ENCODE results near the gene ABHD12B.
"Not testable (repeated sequence)": the region's sequence is repeated elsewhere in the genome, so short reads cannot be mapped to it uniquely, and the experiment has no call there.

The ABHD12B gene

DNA sequence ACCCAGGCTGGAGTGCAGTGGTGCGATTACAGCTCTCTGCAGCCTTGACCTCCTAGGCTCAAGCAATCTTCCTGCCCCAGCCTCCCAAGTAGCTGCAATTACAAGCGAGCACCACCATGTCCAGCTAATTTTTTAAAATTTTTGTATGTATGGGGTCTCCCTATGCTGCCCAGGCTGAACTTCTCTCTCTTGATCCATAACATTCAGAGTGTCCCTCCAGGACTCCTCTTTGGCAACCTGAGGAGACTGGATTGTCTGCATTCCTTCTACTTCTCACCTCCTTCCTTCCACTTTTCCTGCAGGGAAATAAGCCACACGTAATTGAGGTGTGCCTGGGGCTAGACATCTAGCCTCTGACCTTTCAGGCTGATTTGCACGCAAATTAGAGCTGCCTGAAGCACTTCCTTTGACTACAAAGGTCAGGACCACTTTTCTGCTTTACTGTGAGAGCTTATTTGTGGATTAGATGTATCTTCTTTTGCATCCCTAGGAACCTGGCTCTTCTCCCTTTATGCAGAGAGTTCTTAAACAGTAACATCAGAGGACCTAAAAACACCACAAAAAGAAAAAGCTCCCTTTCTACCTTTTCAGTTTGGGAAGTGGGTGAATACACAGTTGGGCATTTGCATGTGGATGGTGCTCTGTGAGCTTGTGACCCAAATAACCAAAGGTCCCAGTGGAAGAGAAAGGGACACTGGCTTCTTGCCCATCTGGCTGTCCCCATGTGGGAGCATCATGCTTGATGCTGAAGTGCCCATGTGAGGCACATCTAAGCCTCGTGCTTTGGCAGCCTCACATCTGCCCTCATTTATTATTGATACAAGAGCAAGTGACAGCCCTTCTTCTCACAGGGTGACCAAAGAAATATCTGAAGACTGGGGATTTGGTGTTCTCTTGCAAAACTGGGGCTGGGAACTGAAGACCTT lies 38.9 kb downstream of the ABHD12B start:
- H3K4me3 ChIP-seq (replicated peaks in 1 of 2; ENCODE audit: low read depth in 2 of 2, low read length in 2 of 2): no peak overlapping the region
- TF ChIP-seq, protein P1, sequence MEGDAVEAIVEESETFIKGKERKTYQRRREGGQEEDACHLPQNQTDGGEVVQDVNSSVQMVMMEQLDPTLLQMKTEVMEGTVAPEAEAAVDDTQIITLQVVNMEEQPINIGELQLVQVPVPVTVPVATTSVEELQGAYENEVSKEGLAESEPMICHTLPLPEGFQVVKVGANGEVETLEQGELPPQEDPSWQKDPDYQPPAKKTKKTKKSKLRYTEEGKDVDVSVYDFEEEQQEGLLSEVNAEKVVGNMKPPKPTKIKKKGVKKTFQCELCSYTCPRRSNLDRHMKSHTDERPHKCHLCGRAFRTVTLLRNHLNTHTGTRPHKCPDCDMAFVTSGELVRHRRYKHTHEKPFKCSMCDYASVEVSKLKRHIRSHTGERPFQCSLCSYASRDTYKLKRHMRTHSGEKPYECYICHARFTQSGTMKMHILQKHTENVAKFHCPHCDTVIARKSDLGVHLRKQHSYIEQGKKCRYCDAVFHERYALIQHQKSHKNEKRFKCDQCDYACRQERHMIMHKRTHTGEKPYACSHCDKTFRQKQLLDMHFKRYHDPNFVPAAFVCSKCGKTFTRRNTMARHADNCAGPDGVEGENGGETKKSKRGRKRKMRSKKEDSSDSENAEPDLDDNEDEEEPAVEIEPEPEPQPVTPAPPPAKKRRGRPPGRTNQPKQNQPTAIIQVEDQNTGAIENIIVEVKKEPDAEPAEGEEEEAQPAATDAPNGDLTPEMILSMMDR (IDR thresholded peaks at IDR 0.05; ENCODE audit: low read depth, low read length): no peak
- DNase-seq (ENCODE audit: low read depth in 2 of 2): no peak

DNA sequence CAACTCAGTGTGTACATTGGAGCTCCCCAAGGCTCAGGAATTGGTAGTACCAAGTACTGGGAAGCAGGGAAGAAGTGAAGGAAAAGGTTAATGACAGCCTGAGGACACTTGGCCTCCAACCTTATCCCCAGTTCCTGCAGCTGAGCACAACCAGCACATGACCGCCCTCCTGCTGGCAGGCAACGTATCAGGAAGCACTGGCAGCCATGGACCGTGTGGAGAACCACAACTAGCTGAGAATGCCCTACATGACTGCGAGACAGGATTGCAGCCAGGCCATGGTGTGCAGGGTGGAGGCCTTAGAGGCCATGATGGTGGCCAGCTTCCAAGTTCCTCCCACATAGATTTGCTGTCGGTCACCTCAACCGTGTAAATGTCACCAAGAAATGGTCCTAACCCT lies 45.6 kb downstream of the ABHD12B start:
- TF ChIP-seq, protein P1 (IDR thresholded peaks at IDR 0.05; ENCODE audit: low read depth, low read length): no peak
- no peak overlapping the region for H3K4me3 ChIP-seq (replicated peaks in 1 of 2; ENCODE audit: low read depth in 2 of 2, low read length in 2 of 2)

DNA sequence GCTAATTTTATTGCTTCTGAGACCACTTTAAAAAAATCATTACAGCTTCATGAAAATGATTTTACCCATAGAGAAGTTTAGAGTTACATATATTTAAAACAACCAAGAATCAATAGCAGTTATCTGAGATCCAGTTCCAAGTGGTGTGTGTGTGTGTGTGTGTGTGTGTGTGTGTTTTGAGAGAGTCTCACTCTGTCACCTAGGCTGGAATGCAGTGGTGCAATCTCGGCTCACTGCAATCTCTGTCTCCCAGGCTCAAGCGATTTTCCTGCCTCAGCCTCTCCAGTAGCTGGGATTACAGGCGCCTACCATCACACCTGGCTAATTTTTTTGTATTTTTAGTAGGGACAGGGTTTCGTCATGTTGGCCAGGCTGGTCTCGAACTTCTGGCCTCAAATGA lies 47.7 kb downstream of the ABHD12B start:
- peak in 1 of 2 donors; percentile 12 for DNase-seq (ENCODE audit: low read depth in 2 of 2)

More for the DNA sequence above, 45.6 kb downstream of the ABHD12B start:
- no peak for DNase-seq (ENCODE audit: low read depth in 2 of 2)

DNA sequence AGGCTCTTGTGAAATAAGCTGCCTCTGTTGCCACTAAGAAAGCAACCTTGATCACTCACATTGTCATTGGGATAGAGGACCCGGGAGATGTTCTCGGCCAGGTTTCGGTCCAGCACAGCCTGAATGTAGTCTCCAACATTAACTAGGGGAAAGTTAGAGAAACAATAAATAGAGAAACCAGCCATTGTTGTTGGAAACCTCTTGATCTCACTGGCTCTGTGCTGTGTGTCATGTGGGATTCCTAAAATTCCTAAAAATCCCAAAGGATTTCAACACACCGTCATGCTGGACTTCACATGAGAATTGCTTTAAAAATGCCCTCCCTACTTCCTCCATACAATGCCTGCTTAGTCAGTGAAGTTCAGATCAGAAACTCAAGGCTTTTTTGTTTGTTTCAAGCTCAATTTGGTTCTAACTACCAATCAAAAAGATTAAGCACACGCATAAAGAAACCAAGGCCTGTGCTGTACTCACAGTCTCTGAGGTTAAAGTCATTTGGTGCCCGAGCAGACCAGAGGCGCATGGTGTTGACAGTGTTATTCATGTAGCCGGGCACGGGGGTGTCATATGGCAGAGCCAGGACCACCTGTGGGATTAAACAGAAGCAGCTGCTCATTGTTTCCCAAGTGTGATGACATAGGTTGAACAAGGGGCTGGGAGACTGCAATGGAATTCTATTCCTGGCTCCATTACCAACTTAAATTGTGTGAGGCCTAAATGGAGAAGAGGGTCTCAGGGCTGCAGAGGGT lies 48.8 kb downstream of the ABHD12B start:
- TF ChIP-seq, protein P1 (IDR thresholded peaks at IDR 0.05; ENCODE audit: low read depth, low read length): no peak
- H3K4me3 ChIP-seq (replicated peaks in 1 of 2; ENCODE audit: low read depth in 2 of 2, low read length in 2 of 2): no peak overlapping the region
- peak; percentile 92 to 93 for DNase-seq (ENCODE audit: low read depth in 2 of 2)

More for the DNA sequence above, 47.7 kb downstream of the ABHD12B start:
- not testable (repeated sequence) for H3K4me3 ChIP-seq (replicated peaks in 1 of 2; ENCODE audit: low read depth in 2 of 2, low read length in 2 of 2)

DNA sequence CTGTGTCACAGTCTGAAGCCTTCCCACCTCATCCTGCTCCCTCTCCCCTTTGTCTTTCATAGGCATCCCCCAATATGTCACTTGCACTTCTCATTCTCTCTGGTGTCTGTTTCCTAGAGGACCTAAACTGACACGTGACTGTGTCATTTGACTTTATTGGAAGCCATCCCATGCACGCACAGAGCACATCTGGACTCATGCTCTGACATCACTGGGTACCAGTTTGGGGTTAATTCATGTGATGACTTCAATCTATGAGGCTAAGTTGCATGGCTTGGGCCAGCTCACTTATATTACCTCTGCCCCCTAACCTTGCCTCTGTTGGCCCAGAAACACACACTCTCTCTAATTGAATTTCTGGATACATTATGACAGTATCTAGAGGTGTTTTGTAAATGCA lies 51.0 kb downstream of the ABHD12B start:
- DNase-seq (ENCODE audit: low read depth in 2 of 2): no peak
- no peak overlapping the region for H3K4me3 ChIP-seq (replicated peaks in 1 of 2; ENCODE audit: low read depth in 2 of 2, low read length in 2 of 2)
- TF ChIP-seq, protein P1 (IDR thresholded peaks at IDR 0.05; ENCODE audit: low read depth, low read length): no peak

DNA sequence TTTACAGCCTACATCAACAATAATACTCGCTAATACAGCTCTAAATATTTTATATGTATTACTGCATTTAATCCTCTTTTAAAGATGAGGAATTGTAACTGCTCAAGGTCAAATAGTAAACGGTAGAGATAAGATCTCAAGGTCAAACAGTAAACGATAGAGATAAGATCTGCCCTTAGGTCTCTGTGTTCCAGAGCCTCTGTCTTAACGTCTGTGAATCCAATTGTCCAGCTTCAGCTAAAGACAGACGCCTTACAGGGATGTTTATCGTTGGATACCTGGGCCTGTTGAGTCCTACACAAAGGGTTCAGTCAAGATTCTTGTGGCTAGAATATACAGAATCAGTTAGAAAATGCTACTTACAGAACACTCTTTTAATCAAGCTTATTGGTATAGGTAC lies 52.4 kb downstream of the ABHD12B start:
- TF ChIP-seq, protein P1 (IDR thresholded peaks at IDR 0.05; ENCODE audit: low read depth, low read length): no peak
- no peak overlapping the region for H3K4me3 ChIP-seq (replicated peaks in 1 of 2; ENCODE audit: low read depth in 2 of 2, low read length in 2 of 2)
- DNase-seq (ENCODE audit: low read depth in 2 of 2): no peak

DNA sequence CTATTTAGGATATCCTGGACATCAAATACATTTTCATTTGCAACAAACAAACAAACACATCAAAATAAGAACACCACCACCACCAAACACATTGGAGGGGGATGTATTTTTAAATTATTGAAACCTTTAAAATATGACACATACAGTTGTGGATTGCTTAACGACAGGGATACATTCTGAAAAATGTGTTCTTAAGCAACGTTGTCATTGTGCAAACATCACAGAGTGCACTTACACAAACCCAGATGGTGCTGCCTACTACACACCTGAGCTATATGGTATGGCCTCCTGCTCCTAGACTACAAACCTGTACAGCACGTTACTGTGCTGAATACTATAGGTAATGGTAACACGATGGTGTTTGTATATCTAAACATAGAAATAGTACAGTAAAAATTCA lies 53.0 kb downstream of the ABHD12B start:
- no peak overlapping the region for H3K4me3 ChIP-seq (replicated peaks in 1 of 2; ENCODE audit: low read depth in 2 of 2, low read length in 2 of 2)
- TF ChIP-seq, protein P1 (IDR thresholded peaks at IDR 0.05; ENCODE audit: low read depth, low read length): no peak
- peak in 1 of 2 donors; percentile 10 for DNase-seq (ENCODE audit: low read depth in 2 of 2)
